HUES6 (cell line): ENCODE results near the gene GLB1L.
A peak's percentile ranks its signal among the peaks of the same experiment; 100 is the strongest.

Experiments used
- H3K27ac ChIP-seq: 2 replicates; pipeline ENCODE4 v1.7.0; 2013; ENCODE audit warnings: low read depth, mild to moderate bottlenecking, low read length, inconsistent platforms
- H3K27me3 ChIP-seq: 2 replicates; pipeline ENCODE4 v1.6.1; 2013; ENCODE audit warnings: low read length; ENCODE audit not compliant: control insufficient read depth, insufficient read depth
- H3K36me3 ChIP-seq: 2 replicates; pipeline ENCODE4 v1.6.1; 2013; ENCODE audit warnings: low read length; ENCODE audit not compliant: control insufficient read depth, insufficient read depth
- H3K4me1 ChIP-seq: 2 replicates; pipeline ENCODE4 v1.6.1; 2013; ENCODE audit warnings: low read length; ENCODE audit not compliant: control insufficient read depth, insufficient read depth
- H3K4me3 ChIP-seq: 2 replicates; pipeline ENCODE4 v1.5.1; 2013; ENCODE audit warnings: low read depth, low read length
- H3K9ac ChIP-seq: one replicate; pipeline ENCODE4 v1.6.1; 2013; ENCODE audit warnings: mild to moderate bottlenecking, low read length
- H3K9me3 ChIP-seq: 2 replicates; pipeline ENCODE4 v1.6.1; 2013; ENCODE audit warnings: low read depth, low read length; ENCODE audit not compliant: control insufficient read depth, insufficient read depth

The GLB1L gene

GRCh38 chr2:219252084-219252483 is 6.8 kb upstream of the GLB1L start:
- Histone ChIP-seq H3K4me3 (0 out of 2 replicates have a peak overlapping the region, but pooled peaks have one; percentile 73), H3K4me1 (peaks cover 21% of the 10 kb centered on the region), H3K9ac (no peak overlapping the region), H3K27ac (no peak overlapping the region), H3K27me3 (peaks cover 65% of the 10 kb centered on the region), H3K36me3 (peaks cover 20% of the 10 kb centered on the region), H3K9me3 (no peaks in the 10 kb centered on the region)

- Histone ChIP-seq H3K4me3 (no peak overlapping the region), H3K9ac (no peak overlapping the region), H3K9me3 (no peaks in the 10 kb centered on the region), H3K27ac (no peak overlapping the region), H3K4me1 (peaks cover 21% of the 10 kb centered on the region), H3K27me3 (peaks cover 62% of the 10 kb centered on the region), H3K36me3 (peaks cover 24% of the 10 kb centered on the region)
These were observed 6.4 kb upstream of the GLB1L start for GRCh38 chr2:219251656-219252055.

- H3K4me1 ChIP-seq: peaks cover 23% of the 10 kb centered on the region
- H3K9me3 ChIP-seq: no peaks in the 10 kb centered on the region
- peaks cover 48% of the 10 kb centered on the region for H3K27me3 ChIP-seq
- no peak overlapping the region for H3K27ac ChIP-seq
- H3K36me3 ChIP-seq: peaks cover 26% of the 10 kb centered on the region
- no peak overlapping the region for H3K4me3 ChIP-seq
- no peak overlapping the region for H3K9ac ChIP-seq
These were observed 5.0 kb upstream of the GLB1L start for GRCh38 chr2:219250049-219250781.

- H3K9ac ChIP-seq: no peak overlapping the region
- peaks cover 28% of the 10 kb centered on the region for H3K4me1 ChIP-seq
- H3K36me3 ChIP-seq: peaks cover 26% of the 10 kb centered on the region
- H3K27me3 ChIP-seq: peaks cover 40% of the 10 kb centered on the region
- no peaks in the 10 kb centered on the region for H3K9me3 ChIP-seq
- H3K27ac ChIP-seq: no peak overlapping the region
- no peak overlapping the region for H3K4me3 ChIP-seq
These were observed 4.1 kb upstream of the GLB1L start for GRCh38 chr2:219249203-219249980.

GRCh38 chr2:219248845-219249202 is 3.6 kb upstream of the GLB1L start:
- Histone ChIP-seq H3K9ac (no peak overlapping the region), H3K4me1 (peaks cover 28% of the 10 kb centered on the region)

GRCh38 chr2:219247678-219248642 is 2.7 kb upstream of the GLB1L start:
- H3K4me3 ChIP-seq: no peak overlapping the region
- peaks cover 25% of the 10 kb centered on the region for H3K27me3 ChIP-seq
- peaks cover 28% of the 10 kb centered on the region for H3K4me1 ChIP-seq
- H3K9me3 ChIP-seq: no peaks in the 10 kb centered on the region
- H3K36me3 ChIP-seq: peaks cover 26% of the 10 kb centered on the region
- no peak overlapping the region for H3K9ac ChIP-seq
- H3K27ac ChIP-seq: no peak overlapping the region

More at GRCh38 chr2:219248845-219249202, 3.6 kb upstream of the GLB1L start:
- peaks cover 34% of the 10 kb centered on the region for H3K27me3 ChIP-seq
- H3K36me3 ChIP-seq: peaks cover 26% of the 10 kb centered on the region
- H3K4me3 ChIP-seq: no peak overlapping the region
- H3K27ac ChIP-seq: no peak overlapping the region
- H3K9me3 ChIP-seq: no peaks in the 10 kb centered on the region

GRCh38 chr2:219246559-219246958 is 1.3 kb upstream of the GLB1L start:
- Histone ChIP-seq H3K27ac (no peak overlapping the region), H3K4me1 (peaks cover 16% of the 10 kb centered on the region), H3K27me3 (peaks cover 11% of the 10 kb centered on the region), H3K4me3 (no peak overlapping the region), H3K36me3 (peaks cover 26% of the 10 kb centered on the region), H3K9ac (no peak overlapping the region), H3K9me3 (no peaks in the 10 kb centered on the region)

- Histone ChIP-seq H3K4me1 (peaks cover 16% of the 10 kb centered on the region), H3K36me3 (peaks cover 26% of the 10 kb centered on the region), H3K27ac (peak overlapping the region; percentile 68; the same call in 1 of the 2 replicates), H3K4me3 (peak overlapping the region; percentile 83), H3K27me3 (peaks cover 4% of the 10 kb centered on the region; the same call in 1 of the 2 replicates), H3K9me3 (no peaks in the 10 kb centered on the region), H3K9ac (peak overlapping the region; percentile 86)
These were observed 621 bp upstream of the GLB1L start for GRCh38 chr2:219245899-219246230.

GRCh38 chr2:219244789-219245147 is 476 bp downstream of the GLB1L start:
- peaks cover 16% of the 10 kb centered on the region for H3K4me1 ChIP-seq
- H3K36me3 ChIP-seq: peaks cover 19% of the 10 kb centered on the region
- no peaks in the 10 kb centered on the region for H3K9me3 ChIP-seq
- peak overlapping the region; percentile 68; the same call in 1 of the 2 replicates for H3K27ac ChIP-seq
- peak overlapping the region; percentile 86 for H3K9ac ChIP-seq
- H3K4me3 ChIP-seq: peak overlapping the region; percentile 83
- no peaks in the 10 kb centered on the region for H3K27me3 ChIP-seq

- H3K9ac ChIP-seq: no peak overlapping the region
- peaks cover 7% of the 10 kb centered on the region for H3K4me1 ChIP-seq
- no peak overlapping the region for H3K27ac ChIP-seq
- H3K27me3 ChIP-seq: no peaks in the 10 kb centered on the region
- no peaks in the 10 kb centered on the region for H3K9me3 ChIP-seq
- H3K4me3 ChIP-seq: no peak overlapping the region
- peaks cover 19% of the 10 kb centered on the region for H3K36me3 ChIP-seq
These were observed 1.9 kb downstream of the GLB1L start for GRCh38 chr2:219243291-219243761.
